ENCODE measurements around the gene ZBTB16. TPM values are rescaled to one million over a fixed set of nuclear protein-coding genes. Genes with fewer than 3 reads are reported as not detected.

The ZBTB16 gene
- total and polyA plus RNA-seq, 7 donors = 9.9 to 197 (median 99.5) TPM

- Histone ChIP-seq H3K4me1 (peaks cover 0 to 100% (median 97%) of the 10 kb centered on the region in 4 donors), H3K9me3 (no peaks in the 10 kb centered on the region), H3K36me3 (peaks cover 0 to 19% (median 3%) of the 10 kb centered on the region in 4 donors), H3K27me3 (no peaks in the 10 kb centered on the region), H3K27ac (peak overlapping the region in 3 of 4 donors; percentile 43 to 73 (median 65)), H3K4me3 (no peak overlapping the region)
- WGBS, 2 donors = 23 to 70% methylated on average over 10 of the region's 10 CpGs
- no peak for DNase-seq
- TF ChIP-seq CTCF (IDR thresholded peaks at IDR 0.05) = no peak
- TF ChIP-seq POLR2AphosphoS5 (IDR thresholded peaks at IDR 0.05) = no peak
- TF ChIP-seq EP300 (IDR thresholded peaks at IDR 0.05) = no peak
- TF ChIP-seq POLR2A (IDR thresholded peaks at IDR 0.05) = no peak
- intact Hi-C loops (cut with DNase I) = no loop called here
Observed at GRCh38 chr11:114141863-114142580, 82.5 kb downstream of the ZBTB16 start.

- Histone ChIP-seq H3K36me3 (peaks cover 0 to 19% (median 3%) of the 10 kb centered on the region in 4 donors), H3K27ac (peak overlapping the region; percentile 6 to 73 (median 54)), H3K27me3 (no peaks in the 10 kb centered on the region), H3K4me1 (peaks cover 0 to 100% (median 97%) of the 10 kb centered on the region in 4 donors), H3K4me3 (no peak overlapping the region), H3K9me3 (no peaks in the 10 kb centered on the region)
- TF ChIP-seq POLR2A (IDR thresholded peaks at IDR 0.05) (no peak), EP300 (IDR thresholded peaks at IDR 0.05) (no peak), POLR2AphosphoS5 (IDR thresholded peaks at IDR 0.05) (no peak), CTCF (IDR thresholded peaks at IDR 0.05) (no peak)
- DNase-seq = no peak
- intact Hi-C loops (cut with DNase I) = no loop called here
- 49 to 60% methylated on average over 6 of the region's 6 CpGs for WGBS, 2 donors
Observed at GRCh38 chr11:114142707-114143106, 83.2 kb downstream of the ZBTB16 start.

GRCh38 chr11:114145166-114145775, 85.8 kb downstream of the ZBTB16 start:
- Histone ChIP-seq H3K36me3 (peaks cover 0 to 14% (median 3%) of the 10 kb centered on the region in 4 donors), H3K4me1 (peaks cover 0 to 97% (median 96%) of the 10 kb centered on the region in 4 donors), H3K4me3 (no peak overlapping the region), H3K27ac (peak overlapping the region; percentile 40 to 98 (median 69)), H3K27me3 (no peaks in the 10 kb centered on the region), H3K9me3 (no peaks in the 10 kb centered on the region)
- TF ChIP-seq POLR2AphosphoS5 (IDR thresholded peaks at IDR 0.05) = peak in 1 of 4 donors; percentile 7
- TF ChIP-seq POLR2A (IDR thresholded peaks at IDR 0.05) = no peak
- intact Hi-C loops (cut with DNase I) = no loop called here
- 90 to 95% methylated on average over 2 of the region's 2 CpGs for WGBS, 2 donors
- no peak for DNase-seq

DNA sequence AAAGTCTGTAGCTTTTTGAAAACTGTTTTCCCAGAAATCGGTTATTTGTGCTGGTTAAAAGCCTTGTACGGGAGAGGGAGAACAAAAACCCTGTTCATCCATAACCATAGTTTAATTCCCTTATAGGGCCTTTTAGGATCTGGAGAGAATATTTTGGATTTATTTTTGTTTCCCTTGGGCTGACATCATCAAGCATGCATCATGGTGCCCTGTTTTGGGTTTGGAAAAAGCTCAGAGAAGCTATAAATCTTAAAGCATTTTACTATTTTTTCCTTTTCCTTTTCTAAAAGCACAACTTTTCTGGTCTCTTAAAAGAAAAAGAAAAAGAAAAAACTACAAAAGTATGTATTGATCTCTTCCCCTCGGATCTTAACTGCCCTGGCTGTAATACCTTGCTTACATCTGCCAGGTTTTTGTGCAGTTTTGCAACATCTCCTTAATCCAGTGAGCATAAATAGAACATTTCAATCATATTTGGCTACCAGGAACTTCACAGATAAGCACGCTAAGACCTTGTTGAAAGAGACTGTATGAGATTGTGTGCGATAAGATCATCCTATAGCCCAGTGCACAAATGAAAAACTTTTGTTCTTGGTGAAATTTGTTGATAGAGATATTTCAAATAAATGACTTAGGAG, 88.0 kb downstream of the ZBTB16 start:
- 73 to 80% methylated on average over 5 of the region's 5 CpGs for WGBS, 2 donors
- TF ChIP-seq POLR2AphosphoS5 (IDR thresholded peaks at IDR 0.05) (peak in 1 of 4 donors; percentile 11), EP300 (IDR thresholded peaks at IDR 0.05) (no peak), CTCF (IDR thresholded peaks at IDR 0.05) (no peak)
- Histone ChIP-seq H3K36me3 (no peaks in the 10 kb centered on the region), H3K27ac (peak overlapping the region; percentile 40 to 98 (median 69)), H3K9me3 (no peaks in the 10 kb centered on the region), H3K4me3 (no peak overlapping the region), H3K4me1 (peaks cover 0 to 96% (median 91%) of the 10 kb centered on the region in 4 donors), H3K27me3 (no peaks in the 10 kb centered on the region)
- intact Hi-C loops (cut with DNase I) = no loop called here
- DNase-seq = no peak

GRCh38 chr11:114148013-114148382, 88.5 kb downstream of the ZBTB16 start:
- intact Hi-C loops (cut with DNase I) = no loop called here
- Histone ChIP-seq H3K4me1 (peaks cover 0 to 96% (median 90%) of the 10 kb centered on the region in 4 donors), H3K36me3 (no peaks in the 10 kb centered on the region), H3K9me3 (no peaks in the 10 kb centered on the region), H3K4me3 (no peak overlapping the region), H3K27me3 (no peaks in the 10 kb centered on the region), H3K27ac (peak overlapping the region; percentile 40 to 98 (median 69))
- TF ChIP-seq POLR2AphosphoS5 (IDR thresholded peaks at IDR 0.05) = peak in 1 of 4 donors; percentile 6
- no peak for TF ChIP-seq CTCF (IDR thresholded peaks at IDR 0.05)
- 53 to 55% methylated on average over 5 of the region's 5 CpGs for WGBS, 2 donors
- DNase-seq = peak; percentile 72

Data from sigmoid colon (tissue), 7 donors.